ENCODE measurements around the gene KPTN. TPM values are rescaled to one million over a fixed set of nuclear protein-coding genes. Genes with fewer than 3 reads are reported as not detected.

The KPTN gene
- total and polyA plus RNA-seq, 2 donors (not counting 1 experiment from before 2014, with no cell fraction given) = 5.3 to 6.9 TPM

- no peak overlapping the region for H3K4me2 ChIP-seq (ENCODE audit: extremely low read depth, insufficient read depth, low read length)
- no peak for TF ChIP-seq EZH2 (IDR thresholded peaks at IDR 0.05; ENCODE audit: low read length, missing control alignments)
- no peak for TF ChIP-seq CTCF (conservative IDR thresholded peaks at IDR 0.05 in 1 of 2, IDR thresholded peaks at IDR 0.05 in 1 of 2; ENCODE audit: low read depth in 1 of 2, low read length in 2 of 2)
Observed at GRCh38 chr19:47485210-47485609, 1.2 kb upstream of the KPTN start.

GRCh38 chr19:47483200-47483599 is 819 bp downstream of the KPTN start:
- H3K9ac ChIP-seq (ENCODE audit: insufficient read depth, low read length) = no peak overlapping the region
- H3K79me2 ChIP-seq (ENCODE audit: control insufficient read depth, insufficient read depth, low read length) = no peaks in the 10 kb centered on the region
- no peaks in the 10 kb centered on the region for H3K27me3 ChIP-seq (ENCODE audit: control insufficient read depth, insufficient read depth, low read length)
- no peak for DNase-seq (ENCODE audit: low read depth in 2 of 2)
- H3K36me3 ChIP-seq (ENCODE audit: control insufficient read depth, insufficient read depth, low read length) = peaks cover 4% of the 10 kb centered on the region
- peak overlapping the region; percentile 66 to 87 (median 70) for H3K4me3 ChIP-seq (replicated peaks in 1 of 4; ENCODE audit: control extremely low read depth in 1 of 4, insufficient read depth in 1 of 4, low read depth in 3 of 4, low read length in 4 of 4)
- no peaks in the 10 kb centered on the region for H3K9me3 ChIP-seq (ENCODE audit: control insufficient read depth, insufficient read depth, low read depth, low read length)
- no peaks in the 10 kb centered on the region for H4K20me1 ChIP-seq (ENCODE audit: control insufficient read depth, extremely low read depth, insufficient read depth, low read length)
- H3K4me2 ChIP-seq (ENCODE audit: extremely low read depth, insufficient read depth, low read length) = peak overlapping the region; percentile 93
- H2AFZ ChIP-seq (ENCODE audit: low read length) = peak overlapping the region; percentile 60
- H3K27ac ChIP-seq (ENCODE audit: insufficient read depth, low read length) = no peak overlapping the region
- TF ChIP-seq EZH2 (IDR thresholded peaks at IDR 0.05; ENCODE audit: low read length, missing control alignments) (no peak), CTCF (conservative IDR thresholded peaks at IDR 0.05 in 1 of 2, IDR thresholded peaks at IDR 0.05 in 1 of 2; ENCODE audit: low read depth in 1 of 2, low read length in 2 of 2) (no peak)
- H3K4me1 ChIP-seq (ENCODE audit: control insufficient read depth, extremely low read depth, insufficient read depth, low read length) = peaks cover 2% of the 10 kb centered on the region

More at GRCh38 chr19:47485210-47485609, 1.2 kb upstream of the KPTN start:
- DNase-seq (ENCODE audit: low read depth in 2 of 2) = no peak
- H3K27ac ChIP-seq (ENCODE audit: insufficient read depth, low read length) = no peak overlapping the region
- no peaks in the 10 kb centered on the region for H3K27me3 ChIP-seq (ENCODE audit: control insufficient read depth, insufficient read depth, low read length)
- no peaks in the 10 kb centered on the region for H3K9me3 ChIP-seq (ENCODE audit: control insufficient read depth, insufficient read depth, low read depth, low read length)
- H3K79me2 ChIP-seq (ENCODE audit: control insufficient read depth, insufficient read depth, low read length) = no peaks in the 10 kb centered on the region
- peaks cover 9% of the 10 kb centered on the region for H3K36me3 ChIP-seq (ENCODE audit: control insufficient read depth, insufficient read depth, low read length)
- no peak overlapping the region for H3K9ac ChIP-seq (ENCODE audit: insufficient read depth, low read length)
- peaks cover 2% of the 10 kb centered on the region for H3K4me1 ChIP-seq (ENCODE audit: control insufficient read depth, extremely low read depth, insufficient read depth, low read length)
- no peaks in the 10 kb centered on the region for H4K20me1 ChIP-seq (ENCODE audit: control insufficient read depth, extremely low read depth, insufficient read depth, low read length)
- no peak overlapping the region for H2AFZ ChIP-seq (ENCODE audit: low read length)
- no peak overlapping the region for H3K4me3 ChIP-seq (replicated peaks in 1 of 4; ENCODE audit: control extremely low read depth in 1 of 4, insufficient read depth in 1 of 4, low read depth in 3 of 4, low read length in 4 of 4)

GRCh38 chr19:47481460-47482052 is 2.5 kb downstream of the KPTN start:
- DNase-seq (ENCODE audit: low read depth in 2 of 2) = no peak
- TF ChIP-seq EZH2 (IDR thresholded peaks at IDR 0.05; ENCODE audit: low read length, missing control alignments) = no peak
- TF ChIP-seq CTCF (conservative IDR thresholded peaks at IDR 0.05 in 1 of 2, IDR thresholded peaks at IDR 0.05 in 1 of 2; ENCODE audit: low read depth in 1 of 2, low read length in 2 of 2) = no peak
- Histone ChIP-seq H3K9ac (ENCODE audit: insufficient read depth, low read length) (no peak overlapping the region), H3K27ac (ENCODE audit: insufficient read depth, low read length) (no peak overlapping the region), H3K4me3 (replicated peaks in 1 of 4; ENCODE audit: control extremely low read depth in 1 of 4, insufficient read depth in 1 of 4, low read depth in 3 of 4, low read length in 4 of 4) (no peak overlapping the region), H3K79me2 (ENCODE audit: control insufficient read depth, insufficient read depth, low read length) (no peaks in the 10 kb centered on the region), H3K4me1 (ENCODE audit: control insufficient read depth, extremely low read depth, insufficient read depth, low read length) (peaks cover 2% of the 10 kb centered on the region), H3K4me2 (ENCODE audit: extremely low read depth, insufficient read depth, low read length) (no peak overlapping the region), H4K20me1 (ENCODE audit: control insufficient read depth, extremely low read depth, insufficient read depth, low read length) (no peaks in the 10 kb centered on the region), H3K36me3 (ENCODE audit: control insufficient read depth, insufficient read depth, low read length) (no peaks in the 10 kb centered on the region), H2AFZ (ENCODE audit: low read length) (no peak overlapping the region), H3K27me3 (ENCODE audit: control insufficient read depth, insufficient read depth, low read length) (no peaks in the 10 kb centered on the region), H3K9me3 (ENCODE audit: control insufficient read depth, insufficient read depth, low read depth, low read length) (no peaks in the 10 kb centered on the region)

Measured in fibroblast of lung (primary cell).